ENCODE results near the gene MTA1.

Gene MTA1

DNA sequence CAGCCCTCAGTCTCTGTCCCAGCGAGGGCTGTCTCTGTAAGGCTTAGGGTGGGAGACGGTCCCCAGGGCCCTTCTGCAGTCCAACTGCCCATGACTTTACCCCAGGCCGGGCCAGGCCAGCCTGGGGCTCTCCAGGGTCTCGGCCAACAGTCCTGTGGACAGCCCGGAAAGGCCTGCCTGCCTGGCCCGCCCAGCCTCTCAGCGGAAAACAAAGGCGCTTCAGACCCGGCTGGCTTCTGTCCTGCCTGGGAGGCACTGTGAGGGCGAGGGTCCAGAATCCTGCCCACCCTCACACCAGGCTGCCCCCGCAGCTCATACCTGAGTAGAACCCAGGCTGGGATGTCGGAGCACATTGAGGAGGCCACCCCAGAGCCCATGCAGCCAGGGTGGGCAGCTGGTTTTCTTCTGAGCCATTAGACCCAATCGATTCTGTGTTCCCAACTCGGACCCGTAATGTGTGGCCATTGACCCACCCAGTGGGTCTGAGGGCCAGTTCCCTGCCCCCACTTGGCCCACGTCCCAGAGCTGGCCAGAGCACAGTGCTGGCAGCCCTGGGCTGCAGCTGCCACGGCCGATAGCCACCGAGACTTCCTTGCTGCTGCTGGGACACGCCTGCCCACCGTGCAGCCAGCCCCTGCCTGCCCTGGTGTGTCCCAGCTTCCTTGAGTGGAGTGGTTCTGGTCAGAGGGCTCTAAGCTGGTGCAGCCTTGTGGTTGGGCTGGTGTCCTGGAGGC, 56.6 kb downstream of the MTA1 start:
- H3K4me3 ChIP-seq (ENCODE audit: low read depth, low read length), result no peak overlapping the region
- TF ChIP-seq, protein P1, sequence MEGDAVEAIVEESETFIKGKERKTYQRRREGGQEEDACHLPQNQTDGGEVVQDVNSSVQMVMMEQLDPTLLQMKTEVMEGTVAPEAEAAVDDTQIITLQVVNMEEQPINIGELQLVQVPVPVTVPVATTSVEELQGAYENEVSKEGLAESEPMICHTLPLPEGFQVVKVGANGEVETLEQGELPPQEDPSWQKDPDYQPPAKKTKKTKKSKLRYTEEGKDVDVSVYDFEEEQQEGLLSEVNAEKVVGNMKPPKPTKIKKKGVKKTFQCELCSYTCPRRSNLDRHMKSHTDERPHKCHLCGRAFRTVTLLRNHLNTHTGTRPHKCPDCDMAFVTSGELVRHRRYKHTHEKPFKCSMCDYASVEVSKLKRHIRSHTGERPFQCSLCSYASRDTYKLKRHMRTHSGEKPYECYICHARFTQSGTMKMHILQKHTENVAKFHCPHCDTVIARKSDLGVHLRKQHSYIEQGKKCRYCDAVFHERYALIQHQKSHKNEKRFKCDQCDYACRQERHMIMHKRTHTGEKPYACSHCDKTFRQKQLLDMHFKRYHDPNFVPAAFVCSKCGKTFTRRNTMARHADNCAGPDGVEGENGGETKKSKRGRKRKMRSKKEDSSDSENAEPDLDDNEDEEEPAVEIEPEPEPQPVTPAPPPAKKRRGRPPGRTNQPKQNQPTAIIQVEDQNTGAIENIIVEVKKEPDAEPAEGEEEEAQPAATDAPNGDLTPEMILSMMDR (IDR thresholded peaks at IDR 0.05; ENCODE audit: low read depth, low read length), result no peak

DNA sequence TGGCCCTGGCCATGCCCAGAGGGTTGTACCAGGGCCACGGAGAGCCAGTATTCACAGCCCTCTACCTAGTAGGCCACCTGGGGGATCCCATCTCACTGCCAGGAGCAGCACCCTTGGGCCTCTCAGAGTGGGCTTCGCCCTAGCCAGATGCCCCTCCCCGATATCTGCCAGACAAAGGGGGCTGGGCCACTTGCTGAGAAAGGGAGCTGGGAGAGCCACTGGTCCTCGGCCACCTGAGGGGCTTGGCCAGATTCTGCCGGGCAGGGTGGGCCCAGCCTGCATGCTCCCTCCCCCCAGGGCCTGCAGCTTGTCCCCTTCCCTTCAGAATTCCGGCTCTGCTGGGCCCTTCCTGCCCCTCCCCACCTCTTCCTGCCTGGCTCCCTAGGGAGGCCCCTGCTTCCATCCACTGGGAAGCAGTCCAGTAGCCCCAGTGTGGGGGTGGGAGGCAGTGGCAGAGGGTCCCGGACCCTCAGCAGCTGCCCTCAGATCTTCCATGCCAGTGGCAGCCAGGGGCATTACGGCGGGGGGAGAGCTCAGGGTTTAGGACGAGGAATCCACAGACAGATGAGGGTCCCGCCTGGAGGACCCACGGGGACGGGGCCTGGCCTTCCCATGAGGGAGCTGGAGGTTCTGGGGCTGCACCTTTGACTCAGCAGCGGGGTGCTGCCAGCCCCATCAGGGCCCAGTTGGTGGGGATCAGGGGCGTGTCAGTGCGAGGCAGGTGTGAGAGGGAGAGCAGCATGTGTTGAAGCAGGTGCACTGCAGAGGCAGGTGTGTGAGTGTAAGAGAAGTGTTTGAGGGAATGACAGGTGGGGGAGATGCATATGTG, 57.4 kb downstream of the MTA1 start:
- no peak overlapping the region for H3K4me3 ChIP-seq (ENCODE audit: low read depth, low read length)
- TF ChIP-seq, protein P1 (IDR thresholded peaks at IDR 0.05; ENCODE audit: low read depth, low read length), result no peak

DNA sequence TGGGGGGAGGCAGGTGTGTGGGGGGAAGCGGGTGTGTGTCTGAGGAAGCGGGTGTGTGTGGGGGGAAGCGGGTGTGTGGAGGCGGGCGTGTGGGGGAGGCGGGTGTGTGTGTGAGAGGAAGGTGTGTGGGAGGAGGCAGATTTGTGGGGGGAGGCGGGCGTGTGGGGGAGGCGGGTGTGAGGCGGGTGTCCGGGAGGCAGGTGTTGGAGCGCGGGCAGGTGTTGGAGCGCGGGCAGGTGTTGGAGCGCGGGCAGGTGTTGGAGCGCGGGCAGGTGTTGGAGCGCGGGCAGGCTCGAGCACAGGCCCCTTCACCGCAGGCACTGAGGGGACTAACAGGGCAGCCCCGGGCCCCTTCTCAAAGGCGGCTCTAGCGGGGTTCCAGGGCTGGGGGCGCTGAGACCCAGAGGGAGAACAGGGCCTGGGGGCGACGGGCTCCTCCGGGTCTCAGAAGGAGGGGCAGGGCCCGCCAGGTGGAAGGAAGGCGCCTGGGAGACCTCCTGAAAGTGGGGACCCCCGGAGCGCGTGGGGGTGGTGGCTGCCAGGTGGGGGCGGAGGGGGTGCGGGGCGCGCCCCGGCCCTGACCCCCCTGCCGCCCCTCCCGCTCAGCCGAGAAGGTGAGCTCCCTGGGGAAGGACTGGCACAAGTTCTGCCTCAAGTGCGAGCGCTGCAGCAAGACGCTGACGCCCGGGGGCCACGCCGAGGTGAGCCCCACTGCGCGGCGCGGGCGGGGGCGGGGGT, 58.2 kb downstream of the MTA1 start:
- TF ChIP-seq, protein P1 (IDR thresholded peaks at IDR 0.05; ENCODE audit: low read depth, low read length), result no peak
- no peak overlapping the region for H3K4me3 ChIP-seq (ENCODE audit: low read depth, low read length)

DNA sequence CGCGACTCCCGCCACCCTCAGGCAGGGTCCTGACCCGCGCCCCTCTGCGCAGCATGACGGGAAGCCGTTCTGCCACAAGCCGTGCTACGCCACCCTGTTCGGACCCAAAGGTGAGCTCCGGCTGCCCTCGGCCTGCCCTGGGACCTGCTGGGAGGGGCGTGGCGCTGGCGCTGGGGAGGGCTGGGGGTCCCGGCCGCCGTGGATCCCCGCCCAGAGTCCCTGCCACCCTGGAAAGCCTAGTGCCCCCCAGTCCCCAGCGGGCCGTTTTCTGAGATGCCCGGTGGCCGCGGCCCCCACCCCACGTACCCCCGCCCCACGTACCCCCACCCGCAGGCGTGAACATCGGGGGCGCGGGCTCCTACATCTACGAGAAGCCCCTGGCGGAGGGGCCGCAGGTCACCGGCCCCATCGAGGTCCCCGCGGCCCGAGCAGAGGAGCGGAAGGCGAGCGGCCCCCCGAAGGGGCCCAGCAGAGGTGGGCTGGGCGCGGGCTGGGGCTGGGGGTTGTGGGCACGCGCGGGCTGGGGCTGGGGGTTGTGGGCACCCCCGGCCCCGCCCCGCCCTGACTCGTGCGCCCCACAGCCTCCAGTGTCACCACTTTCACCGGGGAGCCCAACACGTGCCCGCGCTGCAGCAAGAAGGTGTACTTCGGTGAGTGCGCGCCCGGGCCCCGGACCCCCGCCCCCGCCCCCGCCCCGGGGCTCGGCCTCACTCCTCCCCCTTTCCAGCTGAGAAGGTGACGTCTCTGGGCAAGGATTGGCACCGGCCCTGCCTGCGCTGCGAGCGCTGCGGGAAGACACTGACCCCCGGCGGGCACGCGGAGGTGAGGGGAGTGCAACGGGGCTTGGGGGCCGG, 59.0 kb downstream of the MTA1 start:
- TF ChIP-seq, protein P1 (IDR thresholded peaks at IDR 0.05; ENCODE audit: low read depth, low read length), result no peak
- no peak overlapping the region for H3K4me3 ChIP-seq (ENCODE audit: low read depth, low read length)

DNA sequence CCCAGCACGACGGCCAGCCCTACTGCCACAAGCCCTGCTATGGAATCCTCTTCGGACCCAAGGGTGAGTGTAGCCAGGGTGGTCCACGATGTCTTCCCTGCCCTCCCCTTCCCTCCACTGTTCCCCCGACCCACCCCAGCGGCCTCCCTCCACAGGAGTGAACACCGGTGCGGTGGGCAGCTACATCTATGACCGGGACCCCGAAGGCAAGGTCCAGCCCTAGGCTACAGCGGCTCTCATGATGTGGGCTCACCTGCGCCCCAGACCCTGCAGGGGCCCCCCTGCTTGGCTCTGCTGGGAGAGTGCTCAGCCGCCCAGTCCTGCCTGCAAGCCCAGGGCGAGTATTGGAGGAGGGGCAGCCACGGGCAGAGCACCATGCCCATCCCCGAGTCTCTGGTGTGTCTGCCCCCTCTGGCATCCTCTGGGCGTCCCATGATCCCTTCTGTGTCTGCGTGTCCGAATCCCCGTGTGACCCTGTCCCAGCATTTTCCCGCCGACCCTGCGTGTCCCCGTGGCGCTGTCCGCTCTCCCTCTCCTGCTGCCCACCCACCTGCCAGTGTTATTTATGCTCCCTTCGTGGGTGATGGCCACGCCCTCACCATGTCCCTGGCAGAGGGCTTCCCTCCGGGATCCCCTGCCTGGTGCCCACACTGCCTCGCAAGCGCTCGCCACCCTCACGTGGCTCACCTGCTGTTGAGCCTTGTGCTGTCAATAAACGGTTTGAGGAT, 60.0 kb downstream of the MTA1 start:
- no peak overlapping the region for H3K4me3 ChIP-seq (ENCODE audit: low read depth, low read length)
- TF ChIP-seq, protein P1 (IDR thresholded peaks at IDR 0.05; ENCODE audit: low read depth, low read length), result no peak

DNA sequence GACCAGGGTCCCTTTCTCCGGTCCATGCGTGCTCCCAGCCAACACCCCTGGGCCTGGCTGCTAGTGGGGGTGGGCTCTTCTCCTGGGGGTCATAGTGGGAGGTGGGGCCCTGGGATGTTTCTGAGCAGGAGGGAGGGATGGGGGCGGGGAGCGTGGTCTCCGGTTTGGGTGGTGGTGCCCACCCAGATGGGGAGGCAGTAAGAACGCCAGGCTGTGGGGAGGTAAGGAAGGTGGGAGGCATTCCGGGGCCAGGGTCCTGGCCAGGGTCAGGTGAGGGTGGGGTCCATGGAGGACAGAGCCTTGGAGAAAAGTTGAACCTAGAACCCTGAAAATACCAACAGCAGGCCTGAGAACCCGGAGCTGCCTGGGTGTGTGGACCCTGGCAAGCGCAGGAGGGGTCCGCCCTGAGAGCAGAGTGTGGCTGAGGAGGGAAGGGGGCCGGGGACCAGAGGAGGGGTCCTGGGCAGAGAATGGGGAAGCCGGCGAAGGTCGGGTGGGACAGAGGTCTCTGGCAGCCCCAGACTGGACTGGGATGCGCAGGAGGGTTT, 60.6 kb downstream of the MTA1 start:
- TF ChIP-seq, protein P1 (IDR thresholded peaks at IDR 0.05; ENCODE audit: low read depth, low read length), result no peak
- no peak overlapping the region for H3K4me3 ChIP-seq (ENCODE audit: low read depth, low read length)

Measured in WI38 (cell line).